NCI-H82 treated with DMSO at 0.1 percent for 48 hours (cell line): Measurements from ENCODE around the gene CADM1.

Experiments used
- DNase-seq: peaks from one replicate; lab custom pipeline; 2025; ENCODE audit not compliant: unreplicated experiment; lab: John Stamatoyannopoulos, UW

Gene CADM1

DNA sequence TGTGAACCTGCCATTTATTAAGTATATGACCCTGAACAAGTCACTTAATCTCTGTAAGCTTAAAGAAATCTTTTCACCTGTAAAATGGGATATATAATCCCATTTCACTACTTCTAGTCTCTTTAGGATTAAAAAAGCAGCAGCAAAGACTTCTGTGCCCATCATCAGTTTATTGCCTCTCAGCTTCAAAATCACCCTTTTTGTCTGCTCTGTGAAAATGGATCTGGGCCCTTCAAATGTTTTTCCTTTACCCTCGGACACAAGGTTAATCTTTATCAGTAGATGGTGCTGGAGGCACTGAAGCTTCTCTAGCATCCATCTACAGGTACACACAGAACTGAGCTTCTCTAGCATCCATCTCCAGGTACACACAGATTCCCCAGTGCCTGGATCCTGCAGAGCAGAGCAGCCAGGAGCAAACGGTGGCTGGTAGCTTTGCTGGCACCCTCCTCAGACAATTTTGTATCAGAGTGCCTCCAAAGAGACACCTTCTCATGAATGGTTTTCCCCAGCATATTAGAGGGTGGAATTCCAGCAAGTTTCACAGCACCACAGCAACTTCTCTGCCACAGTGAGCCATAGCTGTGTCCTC, 56.8 kb downstream of the CADM1 start:
- no peak for DNase-seq

DNA sequence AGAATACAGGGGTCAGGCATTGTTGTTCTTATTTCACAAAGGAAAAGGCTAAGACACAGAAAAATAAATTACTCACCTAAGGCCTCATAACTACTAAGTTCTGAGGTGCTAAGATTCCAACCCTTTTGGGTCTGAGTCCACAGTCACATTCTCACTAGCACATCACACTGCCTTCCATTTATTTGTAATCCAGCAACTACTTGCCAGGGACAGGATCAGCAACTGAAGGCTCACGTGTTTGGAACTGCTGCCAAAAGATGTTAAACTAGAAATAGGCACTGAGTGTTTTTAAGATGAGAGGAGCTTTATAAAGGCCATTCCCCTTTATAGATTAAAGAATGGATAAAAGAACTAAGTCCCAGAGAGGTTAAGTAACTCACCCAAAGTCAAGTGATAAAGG, 58.0 kb downstream of the CADM1 start:
- no peak for DNase-seq

DNA sequence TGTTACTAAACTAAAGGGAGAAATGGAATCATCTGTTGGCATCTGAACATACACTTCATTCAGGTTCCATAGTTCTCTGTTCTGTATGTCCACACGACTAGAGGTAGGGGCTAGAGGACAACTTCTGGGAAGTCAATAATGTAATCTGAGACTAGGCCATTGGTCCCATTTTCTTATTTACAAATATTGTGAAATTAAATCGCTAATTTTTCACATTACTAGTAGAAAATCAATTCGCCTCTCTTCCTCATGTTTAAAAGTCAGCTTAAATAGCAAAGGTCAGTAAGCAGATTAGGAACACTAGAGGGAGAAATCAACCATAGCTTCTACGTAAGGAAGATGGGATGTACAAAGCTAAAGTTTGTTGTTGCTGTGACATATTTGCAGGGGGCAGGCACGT, 59.7 kb downstream of the CADM1 start:
- no peak for DNase-seq

DNA sequence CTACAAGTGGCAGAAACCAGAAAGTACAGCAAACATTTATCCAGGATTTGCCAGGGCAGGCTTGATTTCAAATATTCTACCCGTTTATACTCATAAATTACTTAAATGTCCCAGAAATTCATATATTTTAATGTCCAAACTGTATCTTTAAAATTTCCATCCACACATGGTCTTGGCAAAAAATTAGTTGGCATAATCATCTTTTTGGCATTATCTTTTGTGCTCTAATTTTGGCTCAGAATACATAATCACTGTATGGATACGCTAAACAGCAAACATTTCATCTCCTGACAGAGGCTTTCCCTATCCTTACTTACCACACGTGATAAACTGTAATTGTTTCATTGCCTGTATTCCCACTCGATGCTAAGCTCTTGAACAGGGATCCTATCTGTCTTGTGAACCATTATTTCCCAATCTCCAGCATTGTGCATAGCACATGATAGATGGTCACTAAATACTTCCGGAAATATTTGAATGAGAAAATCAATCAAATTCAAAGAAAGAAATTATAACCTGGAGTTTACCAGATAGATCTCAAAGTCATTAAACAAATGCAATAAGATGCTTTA, 64.2 kb downstream of the CADM1 start:
- no peak for DNase-seq

DNA sequence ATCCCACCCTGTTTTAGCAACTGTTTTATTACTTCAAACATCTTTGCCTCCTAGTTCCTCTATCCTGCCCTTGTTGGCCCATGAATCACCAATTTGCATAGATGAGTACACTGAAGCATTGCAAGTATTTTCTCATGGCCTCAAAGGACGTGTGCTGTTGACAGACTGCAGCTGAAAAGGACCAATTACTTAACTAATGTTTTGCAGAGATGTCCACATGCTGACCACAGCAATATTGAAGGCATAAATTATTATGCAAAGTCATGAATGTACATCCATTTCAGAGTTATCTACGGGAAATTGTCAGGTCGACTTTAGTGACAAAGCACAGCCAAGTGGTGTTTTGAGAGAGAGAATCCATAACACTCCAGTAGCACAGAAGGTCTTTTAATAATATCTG, 64.8 kb downstream of the CADM1 start:
- DNase-seq: no peak

DNA sequence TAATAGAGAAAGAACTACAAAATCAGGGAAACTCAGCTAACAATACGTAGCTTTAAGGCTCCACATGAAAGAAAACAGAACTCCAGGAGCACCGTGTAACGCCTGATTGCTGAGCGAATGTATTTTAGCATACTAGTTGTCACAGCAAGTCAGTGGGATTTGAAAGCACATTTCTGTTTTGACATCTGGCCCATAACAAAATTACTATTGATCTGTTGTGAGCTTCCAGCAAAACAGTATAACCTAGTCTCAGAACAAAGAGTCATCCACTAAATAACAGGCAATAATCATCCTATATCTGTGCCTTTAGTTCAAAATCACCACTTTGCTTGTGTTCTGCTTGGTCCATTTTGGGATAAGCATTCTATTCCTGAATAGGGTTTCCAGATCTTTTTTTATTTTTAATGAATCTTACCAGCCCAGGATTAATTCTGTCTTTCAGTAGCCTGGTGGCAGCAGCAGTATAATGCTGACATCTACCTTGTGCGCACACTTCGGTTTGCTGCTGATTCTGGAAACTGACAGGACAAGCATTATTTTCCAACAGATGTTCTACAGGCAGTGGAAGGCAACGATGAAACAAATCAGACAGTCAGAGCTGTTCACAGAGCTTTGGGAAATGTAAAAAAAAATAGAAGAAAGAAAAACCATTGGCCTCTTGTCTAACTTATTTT, 66.2 kb downstream of the CADM1 start:
- no peak for DNase-seq

DNA sequence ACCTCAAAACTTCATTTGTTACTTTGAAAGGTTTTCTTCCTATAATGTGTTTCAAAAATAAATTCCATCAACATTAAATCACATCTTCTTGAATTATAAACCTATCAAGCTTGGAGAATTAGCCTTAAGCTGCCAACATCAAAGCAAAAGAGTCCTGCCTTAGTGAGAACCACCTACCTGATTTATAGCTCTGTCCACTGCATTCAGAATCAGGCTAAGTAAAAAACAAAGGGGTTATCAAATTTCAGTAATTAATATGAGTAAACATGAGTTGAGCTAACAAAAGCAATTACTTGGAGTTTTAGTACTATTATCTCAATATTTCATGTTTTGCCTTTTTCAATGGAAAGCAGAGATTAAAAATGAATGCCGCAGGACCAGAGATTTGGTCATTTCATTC, 73.9 kb downstream of the CADM1 start:
- no peak for DNase-seq

DNA sequence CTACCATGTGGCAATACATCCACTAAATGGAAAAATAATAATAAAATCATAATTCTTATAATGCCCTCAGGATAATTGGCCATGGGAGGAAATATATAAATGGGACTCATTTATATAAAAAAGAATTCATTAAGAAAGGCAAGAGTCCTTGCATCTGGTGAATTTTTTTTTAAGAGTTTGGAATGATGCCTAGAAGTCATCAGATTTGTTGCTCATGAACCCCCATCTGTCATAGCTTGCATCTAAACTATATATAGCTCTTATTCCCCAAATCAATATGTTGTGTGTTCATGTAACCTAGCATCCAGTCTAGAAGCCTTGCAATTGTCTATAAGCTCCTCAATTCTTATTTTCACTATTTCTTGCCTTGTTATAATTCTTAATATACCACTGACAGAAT, 75.9 kb downstream of the CADM1 start:
- no peak for DNase-seq

DNA sequence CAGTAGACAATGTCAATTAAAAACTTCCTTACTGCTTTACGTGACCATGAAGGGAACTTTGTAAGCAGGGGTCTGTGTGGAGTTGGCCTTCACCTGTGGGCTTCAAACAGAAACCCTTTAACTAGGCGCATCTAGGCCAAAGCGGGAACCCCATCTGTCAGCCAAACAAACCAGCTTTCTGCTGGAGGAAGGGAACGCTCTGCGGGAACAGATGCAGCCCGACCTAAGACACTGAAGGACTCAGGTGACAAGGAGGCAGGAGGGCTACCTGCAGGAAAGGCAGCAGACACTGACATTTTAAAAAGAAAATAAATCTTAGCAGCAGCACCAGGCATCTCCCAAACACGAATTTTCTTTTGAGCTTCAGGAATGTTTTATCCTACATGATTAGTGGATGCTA, 78.4 kb downstream of the CADM1 start:
- no peak for DNase-seq

DNA sequence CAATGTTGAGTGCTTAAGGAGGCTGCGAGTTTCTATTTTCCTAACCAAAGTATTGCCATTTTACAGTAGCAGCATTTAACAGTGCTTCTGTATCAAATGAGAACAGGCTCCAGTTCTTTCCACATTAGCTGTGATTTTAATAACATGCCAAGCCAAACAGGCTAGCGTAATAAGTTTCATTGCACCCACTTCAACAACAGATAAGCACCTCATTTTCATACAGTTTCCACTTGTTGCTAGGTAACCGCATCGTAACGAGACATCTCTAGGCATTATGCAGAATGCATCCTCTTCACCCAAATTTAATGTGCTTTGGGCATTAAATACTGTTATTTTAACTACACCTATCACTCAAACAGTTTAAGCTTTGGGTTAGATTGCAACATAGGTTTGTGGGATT, 79.0 kb downstream of the CADM1 start:
- no peak for DNase-seq

DNA sequence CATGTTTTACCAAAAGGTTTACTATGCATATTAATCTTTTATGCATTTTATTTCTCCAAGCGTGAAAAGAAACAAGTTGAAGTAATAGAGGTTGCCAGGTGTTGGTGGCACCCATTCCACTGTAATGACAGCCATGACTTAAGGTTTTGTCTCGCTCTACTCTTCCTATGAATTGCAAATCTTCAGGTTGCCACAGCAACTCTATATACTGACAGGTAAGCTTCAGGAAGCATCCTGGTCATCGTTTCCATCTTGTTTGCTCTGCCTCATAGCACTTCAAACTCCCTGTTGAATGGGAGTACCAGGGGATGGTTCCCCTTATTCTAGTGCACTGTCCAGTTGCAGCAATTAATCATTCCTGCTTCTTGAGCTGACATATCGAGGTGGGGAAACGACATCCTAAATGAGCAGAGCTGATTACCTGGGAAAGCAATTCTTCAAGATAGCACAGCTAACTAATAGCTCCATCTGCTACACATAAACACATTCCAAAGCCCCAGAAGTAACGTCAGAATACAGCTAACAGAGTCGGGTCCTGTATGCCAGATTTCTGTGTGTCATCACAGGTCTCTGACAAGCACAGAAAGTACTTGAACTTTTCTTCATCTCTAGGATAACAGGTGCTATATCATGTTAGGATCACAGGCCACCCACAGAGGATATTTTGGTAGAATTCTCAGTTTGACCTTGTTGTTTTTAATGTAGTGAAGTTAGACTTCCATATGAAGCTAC, 80.3 kb downstream of the CADM1 start:
- DNase-seq: peak; percentile 19

DNA sequence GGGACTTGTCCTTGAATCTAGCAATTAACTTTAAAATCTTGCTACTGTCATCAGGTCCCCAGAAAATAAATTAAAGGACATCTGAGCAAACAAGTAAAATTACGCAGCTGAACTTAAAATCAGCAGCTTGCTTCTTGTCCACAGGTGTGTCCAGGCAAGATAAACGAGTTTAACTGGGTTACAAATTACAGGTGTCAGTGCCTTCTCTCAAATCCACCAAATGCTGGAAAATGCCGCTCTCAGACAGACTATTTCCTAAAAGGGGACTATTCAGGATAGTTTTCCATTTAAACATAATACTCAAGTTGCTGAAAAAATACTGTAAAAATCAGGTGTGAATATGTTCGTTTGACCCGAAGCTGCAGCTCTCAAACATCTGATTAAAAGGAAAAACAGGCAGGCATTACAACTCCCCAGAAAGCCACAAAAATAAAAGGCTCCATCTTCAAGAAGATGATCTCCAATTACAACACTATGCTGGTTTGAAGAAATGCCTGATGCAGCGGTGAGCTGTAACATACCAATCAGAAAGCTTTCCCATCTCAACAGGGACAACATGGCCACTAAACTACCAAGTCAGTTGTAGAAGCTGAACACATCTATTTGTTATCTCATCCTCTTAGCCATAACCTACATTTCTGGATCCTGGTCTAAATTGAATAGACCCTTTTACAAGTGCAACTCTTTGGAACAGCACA, 82.1 kb downstream of the CADM1 start:
- DNase-seq: no peak

DNA sequence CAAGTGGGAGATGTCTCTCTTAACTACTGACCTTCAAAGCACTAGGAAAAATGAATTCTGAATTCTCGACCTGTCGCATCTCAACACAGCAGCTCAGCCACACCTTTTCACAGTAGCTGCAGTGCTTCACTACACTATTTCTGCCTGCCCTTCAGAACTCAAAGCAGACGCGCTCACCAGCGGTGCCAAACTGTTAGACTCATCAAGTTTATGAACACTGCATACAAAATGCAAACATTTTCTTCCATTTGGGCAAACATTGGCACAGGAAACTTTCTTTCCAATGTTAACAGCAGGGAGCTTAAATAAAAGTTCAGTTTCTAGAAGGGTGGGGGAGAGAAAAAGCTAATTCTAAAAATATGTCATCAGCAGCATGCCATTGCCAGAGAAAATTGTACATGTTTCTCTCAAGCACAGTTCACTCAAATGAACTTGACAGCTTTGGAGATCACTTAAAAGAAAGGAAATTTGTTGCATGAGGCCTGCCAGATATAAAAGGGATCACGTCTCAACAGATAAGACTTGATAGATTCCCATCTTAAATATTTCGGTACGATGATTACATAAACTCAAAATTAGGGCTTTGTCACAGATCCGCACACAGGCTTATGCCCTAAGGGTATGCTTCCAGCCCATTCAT, 82.7 kb downstream of the CADM1 start:
- no peak for DNase-seq

DNA sequence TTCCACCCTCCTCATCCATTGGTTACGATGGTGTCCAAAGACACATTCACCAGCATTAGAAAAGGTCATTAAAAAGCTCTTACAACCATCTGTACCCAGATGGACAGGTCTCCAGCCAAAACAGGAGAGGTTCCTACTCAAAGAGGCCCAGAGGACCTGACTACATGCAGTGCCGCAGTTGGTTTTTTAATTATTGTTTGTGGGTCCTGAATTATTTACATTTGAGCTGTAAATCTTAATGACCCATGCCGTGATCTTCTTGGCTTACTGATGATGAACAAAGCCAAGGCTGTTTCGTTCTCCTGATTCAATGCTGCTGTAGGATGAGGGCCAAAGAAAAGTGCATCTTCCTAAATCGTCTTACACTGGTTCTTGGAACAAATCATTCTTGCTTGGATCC, 83.7 kb downstream of the CADM1 start:
- DNase-seq: no peak

DNA sequence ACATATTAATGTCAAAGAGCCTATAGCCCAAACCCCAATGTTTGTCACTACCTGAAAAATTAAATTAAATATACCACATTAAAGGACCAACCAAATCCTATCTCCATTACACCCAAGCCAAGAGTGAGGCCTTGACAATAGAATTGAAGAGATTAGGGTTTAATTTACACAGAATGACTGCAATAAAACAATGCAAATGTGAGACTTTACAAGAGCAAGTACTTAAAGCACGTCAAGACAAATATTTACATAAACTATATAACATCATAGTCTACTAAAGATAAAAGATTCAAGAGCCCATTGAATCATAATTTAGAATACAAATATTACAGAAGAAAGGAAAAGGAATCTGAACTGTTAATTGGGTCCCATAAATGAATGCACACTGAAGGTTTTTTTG, 85.6 kb downstream of the CADM1 start:
- DNase-seq: no peak

DNA sequence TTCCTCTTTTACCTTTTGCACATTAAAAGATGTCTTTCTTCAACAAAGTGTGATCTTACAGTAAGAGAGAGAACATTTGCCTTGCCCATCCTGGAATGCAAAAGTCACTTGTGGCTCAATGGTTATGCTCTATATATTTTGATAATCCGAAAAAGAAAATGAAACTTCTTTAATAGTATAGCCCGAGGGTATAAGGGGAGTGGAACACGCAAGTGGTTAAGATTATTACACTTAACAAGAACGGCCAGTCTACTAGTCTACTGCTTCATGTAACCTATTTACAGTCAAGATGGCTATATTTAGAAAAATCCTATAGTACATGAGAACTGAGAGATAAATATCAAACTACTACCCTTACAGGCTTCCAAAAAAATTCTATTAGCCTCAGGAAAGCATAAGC, 86.1 kb downstream of the CADM1 start:
- no peak for DNase-seq

DNA sequence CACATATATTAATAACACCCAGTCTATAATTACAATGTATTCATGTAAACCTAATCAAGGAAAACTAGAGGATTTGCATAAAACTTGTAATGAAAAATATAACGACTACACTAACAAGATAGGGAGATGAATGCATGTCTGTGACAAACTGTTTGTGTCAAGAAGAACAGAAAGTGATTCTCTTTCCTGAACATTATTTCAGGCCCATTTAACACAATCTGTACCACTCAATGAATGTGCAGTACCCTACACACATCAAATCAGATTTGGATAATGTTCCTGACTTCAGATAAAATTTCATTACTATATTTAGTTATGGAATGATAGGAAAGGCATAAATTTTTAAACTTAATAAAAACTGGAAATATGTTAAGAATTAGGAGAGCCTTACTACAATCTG, 93.1 kb downstream of the CADM1 start:
- DNase-seq: no peak

DNA sequence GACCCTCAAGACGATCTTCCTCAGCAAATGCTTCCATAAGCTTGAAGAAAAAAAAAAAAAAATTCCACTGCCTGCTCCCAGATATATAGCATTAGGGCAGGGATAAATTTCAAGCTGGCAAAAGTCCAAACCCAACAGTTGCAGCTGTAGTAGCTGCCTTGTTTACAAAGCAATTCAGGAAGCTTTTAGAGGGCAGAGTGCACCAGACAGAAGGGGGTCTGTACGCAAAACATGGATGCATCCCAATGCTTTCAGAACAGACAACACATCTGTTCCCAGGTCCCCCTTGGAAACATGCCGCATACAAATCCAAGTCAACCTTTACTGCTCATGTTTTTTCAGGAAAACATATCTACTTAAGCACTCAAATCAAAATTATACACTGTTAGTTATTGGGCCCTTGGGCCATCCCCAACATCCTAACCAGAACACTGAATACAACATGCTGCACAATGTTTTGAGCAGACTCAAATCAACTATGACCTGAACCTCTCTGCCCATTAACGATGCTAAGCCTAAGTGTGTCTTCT, 94.5 kb downstream of the CADM1 start:
- peak; percentile 85 for DNase-seq

DNA sequence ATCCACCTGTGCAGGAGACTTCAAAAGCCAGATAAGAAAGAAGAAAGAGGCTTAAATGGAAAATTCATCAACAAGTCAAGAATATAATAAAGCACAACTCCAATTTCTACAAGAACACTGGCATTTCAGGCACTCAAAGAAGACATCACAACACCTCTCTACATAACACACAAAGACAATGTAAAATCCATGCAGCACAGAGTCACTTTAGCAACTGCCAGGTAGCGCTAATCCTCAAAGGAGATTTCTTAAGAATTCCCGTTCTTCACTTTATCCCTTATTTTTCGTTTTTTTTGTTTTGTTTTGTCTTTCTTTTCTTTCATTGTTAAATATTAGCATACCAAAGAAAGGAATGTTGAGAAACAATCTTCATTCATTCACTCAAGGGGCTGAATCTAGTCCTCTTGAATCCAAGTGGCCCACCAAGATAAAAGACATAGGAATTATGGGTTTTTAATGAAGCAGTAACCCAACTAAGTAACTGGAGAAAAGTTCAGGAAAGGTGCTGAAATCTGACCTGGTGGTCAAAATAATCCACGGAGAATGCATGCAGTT, 95.0 kb downstream of the CADM1 start:
- DNase-seq: peak; percentile 52

DNA sequence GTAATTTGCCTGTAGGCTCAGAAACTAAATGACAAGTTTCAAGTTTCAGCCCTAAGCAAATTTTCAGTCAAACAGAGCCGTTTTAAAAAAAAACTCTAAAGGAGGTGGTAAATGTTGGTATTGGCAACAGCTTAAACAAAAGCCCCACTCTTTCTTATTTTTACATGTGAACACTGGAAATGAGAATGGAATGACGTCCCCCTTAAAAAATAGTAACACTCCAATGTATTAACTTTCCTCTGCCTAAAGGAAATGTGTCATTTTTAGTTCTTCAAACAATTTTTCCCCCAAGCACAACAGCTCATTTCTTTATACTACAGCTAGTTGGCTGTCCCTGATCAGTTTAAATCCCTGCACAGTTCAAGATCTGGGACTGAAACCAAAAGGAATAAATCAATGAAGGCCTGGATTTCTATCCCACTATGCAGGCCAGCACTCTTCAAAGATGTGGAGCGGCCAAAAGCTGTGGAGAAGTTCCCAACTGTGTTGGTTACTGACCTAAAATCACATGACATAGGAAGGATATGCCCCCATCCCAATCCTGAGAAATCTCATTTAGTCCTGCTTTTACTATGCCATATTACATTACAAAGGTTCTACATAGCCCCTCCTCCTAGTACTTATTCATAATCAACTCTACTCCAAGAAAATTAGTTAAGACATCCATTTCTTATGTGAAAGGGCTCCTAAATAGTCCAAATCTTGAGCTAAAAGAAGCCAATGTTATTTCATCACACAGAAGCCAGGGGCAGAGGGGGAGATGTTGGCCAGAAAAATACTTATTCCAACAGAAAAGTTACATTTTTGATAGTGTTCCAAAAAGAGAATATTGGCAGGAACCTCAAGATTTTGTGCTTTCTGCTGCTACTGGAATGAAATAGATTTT, 95.9 kb downstream of the CADM1 start:
- DNase-seq: no peak
